Stomach (tissue), 9 donors: ENCODE measurements around the gene SLC6A18. TPM values are rescaled to one million over a fixed set of nuclear protein-coding genes. Genes with fewer than 3 reads are reported as not detected.

ENCODE experiments used
- DNase-seq, 2 donors: peaks; one replicate each; pipeline versions ENCODE4 v3.0.0 to v3.0.0-alpha.2; 2013 to 2019
- H3K27ac ChIP-seq, 5 donors: fragments of 200-600 bp in 4 of 5; sonication (generic) in 4 of 5; one replicate each; pipeline ENCODE4 v1.5.1; 2013 to 2019; ENCODE audit warnings: mild to moderate bottlenecking in 1 of 5, moderate library complexity in 1 of 5
- H3K27me3 ChIP-seq, 3 donors: fragments of 200-600 bp; sonication (generic); one replicate each; pipeline ENCODE4 v1.5.1; 2017 to 2019; ENCODE audit warnings: mixed run types in 1 of 3
- H3K36me3 ChIP-seq, 4 donors: fragments of 200-600 bp; sonication (generic); 1 replicate in 3 of 4; 2 replicates in 1 of 4; pipeline ENCODE4 v1.5.1; 2016 to 2019
- H3K4me1 ChIP-seq, 4 donors: fragments of 200-600 bp; sonication (generic); one replicate each; pipeline ENCODE4 v1.5.1; 2016 to 2019
- H3K4me3 ChIP-seq, 4 donors: fragments of 200-600 bp; sonication (generic) in 3 of 4; one replicate each; pipeline ENCODE4 v1.5.1; 2016 to 2019; ENCODE audit warnings: mild to moderate bottlenecking in 1 of 4
- H3K9me3 ChIP-seq, 4 donors: fragments of 200-600 bp; sonication (generic); one replicate each; pipeline ENCODE4 v1.5.1; 2016 to 2019
- EP300 ChIP-seq: sonication (generic); formaldehyde crosslinking; IDR thresholded peaks from one replicate; pipeline ENCODE4 v1.6.1; 2017; ENCODE audit warnings: antibody characterized with exemption
- POLR2A ChIP-seq, 4 donors: fragments of 450-650 bp; IDR thresholded peaks; one replicate each; pipeline ENCODE4 v1.6.1; 2016; ENCODE audit warnings: antibody characterized with exemption in 4 of 4, control low read depth in 2 of 4, mild to moderate bottlenecking in 1 of 4, moderate library complexity in 1 of 4
- POLR2AphosphoS5 ChIP-seq, 3 donors: sonication (generic); formaldehyde crosslinking; IDR thresholded peaks; one replicate each; pipeline ENCODE4 v1.6.1; 2016; ENCODE audit warnings: antibody characterized with exemption in 3 of 3
- WGBS, 5 donors: extraction: QIAGEN DNeasy Blood & Tissue Kit in 3 of 5; methylation state at CpG; one replicate each; pipeline versions ENCODE4 v1.1.5 to v1.1.7; 2013 to 2018; 5-methylcytosine and 5-hydroxymethylcytosine counted together
- intact Hi-C: fragments of 100-400 bp; cut with DNase I; formaldehyde crosslinking; loops from one replicate; pipeline ENCODE4 v1.15.1; 2023; ENCODE audit warnings: low total_unique reads
- polyA plus RNA-seq, 3 donors: library from polyadenylated mRNA; stranded (reverse); fragments of 200-250 nt; gene quantifications; one replicate each; pipeline ENCODE4 v1.2.3, GENCODE V29; 2013
- total RNA-seq, 5 donors: library from RNA; depleted of rRNA; stranded (reverse); fragments of >200 nt; gene quantifications; one replicate each; pipeline versions ENCODE4 v1.1.0 to v1.2.3, GENCODE V29; 2014 to 2016
- TF ChIP-seq, protein P1 (sequence below), 7 experiments: fragments of 450-650 bp in 4 of 7; fragments of 200-600 bp in 3 of 7; sonication (generic) in 3 of 7; IDR thresholded peaks; one replicate each; pipeline ENCODE4 v1.5.1; 2016 to 2019; ENCODE audit warnings: antibody characterized with exemption in 7 of 7, control low read depth in 2 of 7, mild to moderate bottlenecking in 1 of 7
- donor health status: healthy with polysubstance abuse.
- donor health status: Bipolar disorder and iron deficiency.
- donor health status: healthy.

SLC6A18 gene
- total and polyA plus RNA-seq, 8 donors = not detected

DNA sequence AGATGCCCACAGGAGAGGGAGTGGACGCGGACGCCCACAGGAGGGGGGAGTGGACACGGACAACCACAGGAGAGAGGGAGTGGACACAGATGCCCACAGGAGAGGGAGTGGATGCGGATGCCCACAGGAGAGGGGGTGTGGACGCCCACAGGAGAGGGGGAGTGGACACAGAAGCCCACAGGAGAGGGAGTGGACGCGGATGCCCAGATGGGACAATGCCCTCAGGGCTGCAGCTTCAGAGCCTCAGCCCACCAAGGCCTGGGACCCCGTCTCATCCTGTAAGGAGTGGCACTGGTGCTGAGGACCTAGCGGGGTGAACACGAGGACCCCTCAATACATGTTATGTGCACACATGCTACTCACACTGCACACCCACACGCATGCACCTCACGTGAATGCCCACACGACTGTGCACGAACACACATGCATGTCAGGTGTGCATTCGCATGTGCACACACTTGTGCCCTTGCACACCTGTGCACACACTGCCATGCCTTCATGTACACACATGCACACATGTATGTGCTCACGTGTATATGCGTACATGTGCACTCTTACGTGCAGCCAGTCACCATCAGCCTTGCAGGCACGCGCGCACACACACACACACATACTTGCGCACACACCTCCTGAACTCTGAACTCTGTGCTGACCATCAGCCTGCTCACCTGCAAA lies 34.8 kb downstream of the SLC6A18 start:
- no peak for DNase-seq
- TF ChIP-seq, protein P1, sequence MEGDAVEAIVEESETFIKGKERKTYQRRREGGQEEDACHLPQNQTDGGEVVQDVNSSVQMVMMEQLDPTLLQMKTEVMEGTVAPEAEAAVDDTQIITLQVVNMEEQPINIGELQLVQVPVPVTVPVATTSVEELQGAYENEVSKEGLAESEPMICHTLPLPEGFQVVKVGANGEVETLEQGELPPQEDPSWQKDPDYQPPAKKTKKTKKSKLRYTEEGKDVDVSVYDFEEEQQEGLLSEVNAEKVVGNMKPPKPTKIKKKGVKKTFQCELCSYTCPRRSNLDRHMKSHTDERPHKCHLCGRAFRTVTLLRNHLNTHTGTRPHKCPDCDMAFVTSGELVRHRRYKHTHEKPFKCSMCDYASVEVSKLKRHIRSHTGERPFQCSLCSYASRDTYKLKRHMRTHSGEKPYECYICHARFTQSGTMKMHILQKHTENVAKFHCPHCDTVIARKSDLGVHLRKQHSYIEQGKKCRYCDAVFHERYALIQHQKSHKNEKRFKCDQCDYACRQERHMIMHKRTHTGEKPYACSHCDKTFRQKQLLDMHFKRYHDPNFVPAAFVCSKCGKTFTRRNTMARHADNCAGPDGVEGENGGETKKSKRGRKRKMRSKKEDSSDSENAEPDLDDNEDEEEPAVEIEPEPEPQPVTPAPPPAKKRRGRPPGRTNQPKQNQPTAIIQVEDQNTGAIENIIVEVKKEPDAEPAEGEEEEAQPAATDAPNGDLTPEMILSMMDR (IDR thresholded peaks at IDR 0.05) = no peak
- TF ChIP-seq POLR2AphosphoS5 (IDR thresholded peaks at IDR 0.05) (no peak), POLR2A (IDR thresholded peaks at IDR 0.05) (no peak), EP300 (no peak)
- 91 to 98% (median 94%) methylated on average over 23 of the region's 23 CpGs for WGBS, 5 donors
- H3K9me3 ChIP-seq = peaks cover 0 to 23% (median 13%) of the 10 kb centered on the region in 4 donors
- no peak overlapping the region for H3K27ac ChIP-seq
- no peaks in the 10 kb centered on the region for H3K27me3 ChIP-seq
- H3K4me1 ChIP-seq = no peaks in the 10 kb centered on the region
- H3K4me3 ChIP-seq = no peak overlapping the region
- intact Hi-C loops = no loop called here
- H3K36me3 ChIP-seq = no peaks in the 10 kb centered on the region

DNA sequence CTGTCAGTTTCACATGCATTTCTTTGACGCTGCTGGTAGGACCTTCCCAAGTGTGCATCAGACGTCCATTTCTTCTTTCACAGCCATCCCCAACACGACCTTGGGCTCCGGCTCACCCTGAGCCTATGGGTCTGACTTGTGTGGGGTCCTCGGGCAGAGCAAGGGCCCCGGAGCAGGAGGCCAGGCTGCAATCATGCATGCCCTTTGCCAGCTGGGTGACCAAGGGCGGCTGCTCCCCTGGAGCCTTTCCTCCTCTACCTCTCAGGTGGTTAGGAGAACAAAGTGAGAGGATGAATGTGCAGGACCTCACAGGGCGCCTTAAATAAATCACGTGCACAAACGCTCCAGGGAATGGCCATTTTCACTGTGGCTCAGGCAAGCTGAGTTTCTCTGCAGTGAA lies 36.5 kb downstream of the SLC6A18 start:
- 85 to 96% (median 94%) methylated on average over 9 to 10 of the region's 10 CpGs for WGBS, 5 donors
- no peak overlapping the region for H3K27ac ChIP-seq
- DNase-seq = no peak
- no peak for TF ChIP-seq POLR2AphosphoS5 (IDR thresholded peaks at IDR 0.05)
- no peak for TF ChIP-seq EP300
- no peak for TF ChIP-seq POLR2A (IDR thresholded peaks at IDR 0.05)
- TF ChIP-seq, protein P1 (IDR thresholded peaks at IDR 0.05) = no peak
- no peaks in the 10 kb centered on the region for H3K36me3 ChIP-seq
- peaks cover 0 to 4% (median 0%) of the 10 kb centered on the region in 3 donors for H3K27me3 ChIP-seq
- peaks cover 0 to 23% (median 13%) of the 10 kb centered on the region in 4 donors for H3K9me3 ChIP-seq
- no peak overlapping the region for H3K4me3 ChIP-seq
- H3K4me1 ChIP-seq = no peaks in the 10 kb centered on the region
- intact Hi-C loops = no loop called here

DNA sequence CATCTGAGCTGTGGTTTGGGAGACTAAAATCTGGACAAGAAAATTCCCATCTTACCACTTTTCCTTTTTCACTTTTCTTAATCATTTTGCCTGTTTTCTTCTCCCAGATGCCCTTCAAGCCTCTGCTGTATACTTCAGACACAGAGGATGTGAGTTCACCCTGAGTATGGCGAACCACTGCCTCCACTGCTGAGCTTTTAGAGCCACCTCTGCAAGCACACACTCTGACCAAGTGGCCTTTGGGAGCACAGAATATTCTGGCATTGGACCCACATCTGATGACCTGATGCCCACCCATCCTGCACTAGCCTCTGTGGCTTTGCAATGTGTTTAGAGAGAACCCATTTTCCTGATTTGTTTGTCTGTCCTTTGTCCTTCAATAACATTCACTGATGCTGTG lies 37.2 kb downstream of the SLC6A18 start:
- Histone ChIP-seq H3K9me3 (peaks cover 0 to 23% (median 13%) of the 10 kb centered on the region in 4 donors), H3K27ac (no peak overlapping the region), H3K27me3 (peaks cover 0 to 4% (median 0%) of the 10 kb centered on the region in 3 donors), H3K4me3 (no peak overlapping the region), H3K36me3 (no peaks in the 10 kb centered on the region), H3K4me1 (no peaks in the 10 kb centered on the region)
- TF ChIP-seq, protein P1 (IDR thresholded peaks at IDR 0.05) = no peak
- TF ChIP-seq EP300 (no peak), POLR2A (IDR thresholded peaks at IDR 0.05) (no peak), POLR2AphosphoS5 (IDR thresholded peaks at IDR 0.05) (no peak)
- intact Hi-C loops = no loop called here
- no peak for DNase-seq
- WGBS, 5 donors = 93 to 100% (median 97%) methylated on average over 1 of the region's 1 CpG

DNA sequence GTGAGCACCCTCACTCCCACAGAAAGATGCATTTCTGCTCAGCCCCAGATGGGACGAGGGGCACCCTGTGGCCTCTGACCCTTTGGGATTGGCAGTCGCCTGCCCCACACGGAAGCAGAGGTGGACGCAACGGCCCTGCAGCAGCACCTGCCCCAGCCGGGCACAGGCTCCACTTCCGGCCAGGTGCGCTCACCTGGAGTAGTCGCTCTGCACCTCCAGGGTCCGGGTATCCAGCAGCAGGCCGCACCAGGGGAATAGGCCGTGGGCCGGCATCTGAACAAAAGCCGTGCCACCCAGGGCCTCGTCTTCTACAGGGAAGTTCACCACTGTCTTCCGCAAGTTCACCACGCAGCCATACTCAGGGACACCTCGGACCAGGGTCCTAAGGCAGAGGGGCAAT lies 39.0 kb downstream of the SLC6A18 start:
- H3K36me3 ChIP-seq = no peaks in the 10 kb centered on the region
- peaks cover 0 to 4% (median 0%) of the 10 kb centered on the region in 3 donors for H3K27me3 ChIP-seq
- TF ChIP-seq, protein P1 (IDR thresholded peaks at IDR 0.05) = no peak
- TF ChIP-seq EP300 (no peak), POLR2A (IDR thresholded peaks at IDR 0.05) (no peak), POLR2AphosphoS5 (IDR thresholded peaks at IDR 0.05) (no peak)

More for the DNA sequence above, 39.0 kb downstream of the SLC6A18 start:
- peaks cover 0 to 23% (median 13%) of the 10 kb centered on the region in 4 donors for H3K9me3 ChIP-seq
- no peak overlapping the region for H3K27ac ChIP-seq
- H3K4me3 ChIP-seq = no peak overlapping the region
- no peak for DNase-seq
- WGBS, 5 donors = 95 to 97% (median 96%) methylated on average over 12 to 18 of the region's 18 CpGs
- H3K4me1 ChIP-seq = no peaks in the 10 kb centered on the region
- intact Hi-C loops = no loop called here
